NB4 (cell line): Measurements from ENCODE around the gene CDKL4.

Source experiments
- MYC ChIP-seq: IDR thresholded peaks from 2 replicates; pipeline ENCODE4 v1.6.1; 2011; ENCODE audit warnings: low read depth, low read length
- POLR2A ChIP-seq: IDR thresholded peaks from 2 replicates; pipeline ENCODE4 v1.6.1; 2011; ENCODE audit warnings: mild to moderate bottlenecking; ENCODE audit not compliant: insufficient read length; ENCODE audit errors: extremely low read depth
- TF ChIP-seq, protein P1 (sequence below): IDR thresholded peaks from one replicate; pipeline ENCODE4 v1.5.1; 2012; ENCODE audit warnings: low read depth, low read length
- TF ChIP-seq, protein P2 (sequence below): IDR thresholded peaks from 2 replicates; pipeline ENCODE4 v1.6.1; 2011; ENCODE audit warnings: low read depth, low read length

GRCh38 chr2:39281391-39281790, 37.6 kb upstream of the CDKL4 start:
- TF ChIP-seq, protein P1, sequence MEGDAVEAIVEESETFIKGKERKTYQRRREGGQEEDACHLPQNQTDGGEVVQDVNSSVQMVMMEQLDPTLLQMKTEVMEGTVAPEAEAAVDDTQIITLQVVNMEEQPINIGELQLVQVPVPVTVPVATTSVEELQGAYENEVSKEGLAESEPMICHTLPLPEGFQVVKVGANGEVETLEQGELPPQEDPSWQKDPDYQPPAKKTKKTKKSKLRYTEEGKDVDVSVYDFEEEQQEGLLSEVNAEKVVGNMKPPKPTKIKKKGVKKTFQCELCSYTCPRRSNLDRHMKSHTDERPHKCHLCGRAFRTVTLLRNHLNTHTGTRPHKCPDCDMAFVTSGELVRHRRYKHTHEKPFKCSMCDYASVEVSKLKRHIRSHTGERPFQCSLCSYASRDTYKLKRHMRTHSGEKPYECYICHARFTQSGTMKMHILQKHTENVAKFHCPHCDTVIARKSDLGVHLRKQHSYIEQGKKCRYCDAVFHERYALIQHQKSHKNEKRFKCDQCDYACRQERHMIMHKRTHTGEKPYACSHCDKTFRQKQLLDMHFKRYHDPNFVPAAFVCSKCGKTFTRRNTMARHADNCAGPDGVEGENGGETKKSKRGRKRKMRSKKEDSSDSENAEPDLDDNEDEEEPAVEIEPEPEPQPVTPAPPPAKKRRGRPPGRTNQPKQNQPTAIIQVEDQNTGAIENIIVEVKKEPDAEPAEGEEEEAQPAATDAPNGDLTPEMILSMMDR, result no peak
- TF ChIP-seq POLR2A (no peak), MYC (no peak)
- TF ChIP-seq, protein P2, sequence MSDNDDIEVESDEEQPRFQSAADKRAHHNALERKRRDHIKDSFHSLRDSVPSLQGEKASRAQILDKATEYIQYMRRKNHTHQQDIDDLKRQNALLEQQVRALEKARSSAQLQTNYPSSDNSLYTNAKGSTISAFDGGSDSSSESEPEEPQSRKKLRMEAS, result no peak
